Urinary bladder (tissue), 4 donors: ENCODE measurements around the gene RND1. TPM values are rescaled to one million over a fixed set of nuclear protein-coding genes. Genes with fewer than 3 reads are reported as not detected.
"Not testable (repeated sequence)": the region's sequence is repeated elsewhere in the genome, so short reads cannot be mapped to it uniquely, and the experiment has no call there.

Experiments
- DNase-seq: peaks from one replicate; pipeline ENCODE4 v3.0.0-alpha.2; 2015; ENCODE audit errors: extremely low spot score
- H3K27ac ChIP-seq: one replicate; pipeline ENCODE4 v1.5.1; 2013; ENCODE audit warnings: low read depth, mild to moderate bottlenecking, moderate library complexity
- H3K36me3 ChIP-seq: one replicate; pipeline ENCODE4 v1.6.1; 2013; ENCODE audit warnings: mild to moderate bottlenecking, moderate library complexity; ENCODE audit not compliant: insufficient read depth
- H3K4me1 ChIP-seq: one replicate; pipeline ENCODE4 v1.6.1; 2013; ENCODE audit warnings: mild to moderate bottlenecking, moderate library complexity; ENCODE audit not compliant: insufficient read depth
- H3K4me3 ChIP-seq: one replicate; pipeline ENCODE4 v1.5.1; 2013; ENCODE audit warnings: low read depth, low read length
- WGBS: extraction: QIAGEN DNeasy Blood & Tissue Kit; methylation state at CpG from one replicate; pipeline ENCODE4 v1.1.7; 2013; 5-methylcytosine and 5-hydroxymethylcytosine counted together
- polyA plus RNA-seq: library from polyadenylated mRNA; stranded (reverse); fragments of 200-250 nt; gene quantifications from one replicate; pipeline ENCODE4 v1.2.3, GENCODE V29; 2013
- total RNA-seq: library from RNA; depleted of rRNA; stranded (reverse); fragments of >200 nt; gene quantifications from one replicate; pipeline ENCODE4 v1.2.3, GENCODE V29; 2014
- donor health status: healthy with polysubstance abuse.
- donor health status: healthy.

RND1 gene
- total and polyA plus RNA-seq, 2 donors, result 0.53 to 1.8 TPM

DNA sequence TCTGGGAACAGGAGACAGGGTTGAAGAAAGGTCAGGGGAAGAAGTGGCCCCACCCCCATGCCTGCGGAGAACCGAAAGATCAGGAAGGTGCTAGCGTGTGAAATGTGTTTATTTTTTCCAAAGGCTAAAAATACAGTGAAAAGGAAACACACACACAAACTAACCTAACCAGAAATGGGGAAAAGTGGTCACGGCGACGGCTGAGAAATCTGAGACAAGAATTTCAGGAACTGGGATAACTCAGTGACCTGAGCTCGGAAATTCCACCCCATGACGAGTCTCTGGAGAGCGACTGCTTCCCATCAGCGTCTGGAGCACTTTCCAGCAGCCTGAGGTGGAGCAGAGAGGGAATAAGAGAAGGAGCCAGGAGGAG, 16.6 kb upstream of the RND1 start:
- DNase-seq, result no peak
- H3K4me3 ChIP-seq, result no peak overlapping the region
- H3K27ac ChIP-seq, result no peak overlapping the region
- no peaks in the 10 kb centered on the region for H3K4me1 ChIP-seq
- no peaks in the 10 kb centered on the region for H3K36me3 ChIP-seq
- 10% methylated on average over 10 of the region's 10 CpGs for WGBS

DNA sequence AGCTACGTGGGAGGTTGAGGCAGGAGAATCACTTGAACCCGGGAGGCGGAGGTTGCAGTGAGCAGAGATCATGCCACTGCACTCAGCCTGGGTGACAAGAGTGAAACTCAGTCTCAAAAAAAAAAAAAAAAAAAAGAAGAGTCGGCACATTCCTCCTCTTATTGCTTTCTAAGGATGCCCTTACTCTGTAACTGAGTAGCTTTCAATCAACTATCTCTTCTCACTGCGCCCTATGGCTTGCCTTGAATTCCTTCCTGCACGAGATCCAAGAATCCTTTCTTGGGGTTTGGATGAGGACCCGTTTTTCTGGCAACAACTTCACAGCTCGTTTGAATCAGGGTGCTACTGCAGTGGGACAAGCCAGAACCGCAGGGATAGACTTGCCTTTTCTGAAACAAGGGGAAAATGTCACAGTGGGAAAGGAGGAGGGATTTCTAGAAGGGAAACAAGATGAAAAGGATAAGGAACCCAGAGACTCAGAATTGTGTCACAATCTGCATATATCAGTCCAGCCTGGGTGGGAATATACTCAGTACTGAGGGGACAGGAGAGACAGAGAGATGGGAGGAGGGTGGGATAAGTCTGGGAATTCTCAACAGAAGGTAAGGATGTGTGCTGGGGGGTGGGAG, 16.1 kb upstream of the RND1 start:
- DNase-seq, result no peak
- no peak overlapping the region for H3K4me3 ChIP-seq
- no peak overlapping the region for H3K27ac ChIP-seq
- 34% methylated on average over 9 of the region's 9 CpGs for WGBS
- H3K4me1 ChIP-seq, result no peaks in the 10 kb centered on the region
- no peaks in the 10 kb centered on the region for H3K36me3 ChIP-seq

DNA sequence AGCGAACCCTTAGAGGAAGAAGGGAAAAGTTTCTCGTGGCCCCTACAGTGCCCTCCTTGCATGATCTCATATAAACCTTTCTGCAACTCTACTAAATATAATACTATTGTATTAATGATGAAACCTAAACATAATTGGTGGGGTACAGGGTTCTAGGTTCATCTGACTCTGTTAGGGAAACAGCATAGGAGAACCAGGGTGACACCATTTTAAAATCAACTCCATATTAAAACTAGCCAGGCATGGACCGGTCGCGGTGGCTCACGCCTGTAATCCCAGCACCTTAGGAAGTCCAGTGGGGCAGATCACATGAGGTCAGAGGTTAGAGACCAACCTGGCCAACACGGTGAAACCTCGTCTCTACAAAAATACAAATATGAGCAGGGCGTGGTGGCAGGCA, 15.0 kb upstream of the RND1 start:
- no peak for DNase-seq
- no peak overlapping the region for H3K27ac ChIP-seq
- no peaks in the 10 kb centered on the region for H3K36me3 ChIP-seq
- H3K4me1 ChIP-seq, result no peaks in the 10 kb centered on the region
- H3K4me3 ChIP-seq, result no peak overlapping the region
- 81% methylated on average over 9 of the region's 9 CpGs for whole genome bisulfite sequencing

DNA sequence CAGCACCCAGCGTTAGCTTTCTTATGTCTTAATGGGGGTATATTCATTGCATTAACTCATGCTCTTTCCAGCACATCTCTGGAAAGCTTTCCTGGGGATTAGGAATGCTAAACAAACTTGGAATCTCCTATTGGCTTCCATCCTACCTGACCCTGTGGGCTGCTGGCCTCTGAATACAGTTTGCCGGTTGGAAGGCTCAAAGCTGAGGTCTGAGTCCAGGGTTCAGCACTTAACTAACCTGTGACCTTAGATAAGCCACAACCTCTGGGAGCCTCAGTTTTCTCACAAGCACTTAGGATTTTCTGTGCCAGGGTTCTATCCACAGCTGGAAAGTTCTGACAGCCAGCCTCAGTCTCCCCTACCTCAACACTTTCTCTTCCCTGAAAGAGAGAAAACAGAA, 12.9 kb upstream of the RND1 start:
- Histone ChIP-seq H3K27ac (no peak overlapping the region), H3K4me1 (no peaks in the 10 kb centered on the region), H3K36me3 (no peaks in the 10 kb centered on the region), H3K4me3 (no peak overlapping the region)
- WGBS, result 37% methylated on average over 2 of the region's 2 CpGs
- no peak for DNase-seq

DNA sequence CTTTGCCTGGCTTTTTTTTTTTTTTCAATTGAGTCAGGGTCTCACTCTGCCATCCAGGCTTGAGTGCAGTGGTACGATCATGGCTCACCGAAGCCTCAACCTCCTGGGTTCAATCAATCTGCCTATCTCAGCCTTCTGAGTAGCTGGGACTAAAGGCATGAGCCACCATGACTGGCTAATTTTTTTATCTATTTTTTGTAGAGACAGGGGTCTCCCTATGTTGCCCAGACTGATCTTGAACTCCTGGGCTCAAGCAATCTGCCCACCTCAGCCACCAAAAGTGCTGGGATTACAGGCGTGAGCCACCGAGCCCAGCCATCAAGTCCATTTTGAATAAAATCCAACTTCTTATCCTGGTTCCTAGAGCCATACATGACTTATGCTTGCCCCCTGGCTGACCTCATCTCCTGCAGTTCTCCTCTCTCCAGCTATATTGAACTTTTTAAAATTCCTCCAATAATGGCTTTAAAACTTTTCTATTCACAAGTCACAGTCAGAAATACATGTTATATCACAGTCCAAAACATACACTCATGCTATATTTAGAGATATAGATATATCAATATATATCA, 10.4 kb upstream of the RND1 start:
- no peak for DNase-seq
- 84% methylated on average over 4 of the region's 4 CpGs for WGBS
- Histone ChIP-seq H3K27ac (no peak overlapping the region), H3K4me3 (no peak overlapping the region), H3K36me3 (no peaks in the 10 kb centered on the region), H3K4me1 (no peaks in the 10 kb centered on the region)

DNA sequence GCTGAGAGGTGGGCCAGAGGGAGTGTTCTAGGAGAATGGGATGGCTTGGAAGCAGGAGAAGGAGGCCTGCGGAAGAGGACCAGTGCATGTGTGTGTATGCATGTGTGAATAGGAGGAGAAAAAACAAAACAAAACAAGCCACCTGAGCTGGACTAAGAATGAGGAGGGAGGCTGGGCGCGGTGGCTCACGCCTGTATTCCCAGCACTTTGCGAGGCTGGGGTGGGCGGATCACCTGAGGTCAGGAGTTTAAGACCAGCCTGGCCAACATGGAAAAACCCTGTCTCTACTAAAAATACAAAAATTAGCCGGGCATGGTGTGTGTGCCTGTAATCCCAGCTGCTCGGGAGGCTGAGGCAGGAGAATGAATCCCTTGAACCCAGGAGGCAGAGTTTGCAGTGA, 7.9 kb upstream of the RND1 start:
- DNase-seq, H3K4me3 ChIP-seq, H3K4me1 ChIP-seq, H3K36me3 ChIP-seq, H3K27ac ChIP-seq: not testable (repeated sequence)
- 86% methylated on average over 8 of the region's 8 CpGs for WGBS

DNA sequence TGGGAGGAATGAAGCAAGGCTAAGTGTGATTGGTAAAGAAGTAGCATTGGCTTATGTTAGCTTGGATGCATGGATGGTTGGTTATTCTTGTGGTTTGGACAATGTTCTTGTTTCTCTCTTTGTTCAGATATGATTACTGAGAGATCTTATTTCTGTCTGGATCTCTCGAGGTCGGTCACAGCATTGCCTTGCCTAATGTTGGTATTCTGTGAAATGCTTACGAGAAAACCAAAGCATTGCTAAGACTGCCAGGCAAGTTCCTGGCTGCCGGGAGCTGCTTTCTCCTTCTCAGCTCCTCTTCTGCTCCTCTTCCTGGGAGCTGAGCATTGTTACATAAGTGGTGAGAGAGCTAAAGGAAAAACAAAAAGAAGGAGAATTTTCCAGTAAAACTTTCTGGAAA, 7.4 kb upstream of the RND1 start:
- DNase-seq, result no peak
- Histone ChIP-seq H3K4me1 (no peaks in the 10 kb centered on the region), H3K27ac (no peak overlapping the region), H3K4me3 (no peak overlapping the region), H3K36me3 (no peaks in the 10 kb centered on the region)
- WGBS, result 75% methylated on average over 4 of the region's 4 CpGs

DNA sequence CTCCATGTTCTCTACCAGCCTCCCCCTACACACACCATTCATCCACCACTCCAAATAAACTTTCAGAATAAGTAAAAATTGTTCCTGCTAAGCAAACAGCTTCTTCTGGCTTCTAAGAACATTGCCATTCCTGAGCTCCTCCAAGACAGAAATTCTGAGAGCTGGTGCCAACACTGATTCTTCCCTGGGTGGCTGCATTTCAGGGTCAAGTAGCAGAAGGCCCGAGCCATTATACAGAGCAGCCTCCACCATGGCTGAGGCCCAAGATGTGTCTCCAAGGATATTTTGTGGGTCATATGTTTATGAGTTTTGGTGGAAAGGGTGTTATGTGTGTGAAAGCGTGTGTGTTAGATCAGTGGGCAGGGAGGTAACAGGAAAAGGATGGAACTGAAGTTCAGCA, 3.5 kb upstream of the RND1 start:
- DNase-seq, result no peak
- Histone ChIP-seq H3K27ac (no peak overlapping the region), H3K4me1 (no peaks in the 10 kb centered on the region), H3K36me3 (no peaks in the 10 kb centered on the region), H3K4me3 (no peak overlapping the region)
- WGBS, result 72% methylated on average over 2 of the region's 2 CpGs

DNA sequence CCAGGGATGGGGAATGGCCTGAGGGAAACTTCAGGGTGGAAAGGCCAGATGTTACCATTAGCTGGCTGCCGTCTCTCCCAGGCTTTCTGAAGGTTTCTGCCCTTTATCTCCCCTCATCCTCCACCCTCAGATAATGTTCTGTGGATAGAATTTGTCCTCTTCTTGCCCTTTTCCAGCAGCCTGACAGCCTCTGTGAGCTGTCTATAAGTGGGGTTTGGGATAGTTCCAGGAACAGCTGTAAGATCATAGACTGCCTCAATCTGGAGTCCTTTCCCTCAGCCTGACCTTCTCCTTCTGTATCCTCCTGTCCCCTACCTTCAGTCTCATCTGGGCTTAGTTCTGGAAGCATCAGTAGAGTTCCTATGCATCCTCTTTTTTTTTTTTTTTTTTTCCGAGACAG, 2.8 kb upstream of the RND1 start:
- Histone ChIP-seq H3K4me3 (no peak overlapping the region), H3K27ac (no peak overlapping the region), H3K4me1 (no peaks in the 10 kb centered on the region), H3K36me3 (no peaks in the 10 kb centered on the region)
- no peak for DNase-seq
- 77% methylated on average over 2 of the region's 2 CpGs for WGBS

DNA sequence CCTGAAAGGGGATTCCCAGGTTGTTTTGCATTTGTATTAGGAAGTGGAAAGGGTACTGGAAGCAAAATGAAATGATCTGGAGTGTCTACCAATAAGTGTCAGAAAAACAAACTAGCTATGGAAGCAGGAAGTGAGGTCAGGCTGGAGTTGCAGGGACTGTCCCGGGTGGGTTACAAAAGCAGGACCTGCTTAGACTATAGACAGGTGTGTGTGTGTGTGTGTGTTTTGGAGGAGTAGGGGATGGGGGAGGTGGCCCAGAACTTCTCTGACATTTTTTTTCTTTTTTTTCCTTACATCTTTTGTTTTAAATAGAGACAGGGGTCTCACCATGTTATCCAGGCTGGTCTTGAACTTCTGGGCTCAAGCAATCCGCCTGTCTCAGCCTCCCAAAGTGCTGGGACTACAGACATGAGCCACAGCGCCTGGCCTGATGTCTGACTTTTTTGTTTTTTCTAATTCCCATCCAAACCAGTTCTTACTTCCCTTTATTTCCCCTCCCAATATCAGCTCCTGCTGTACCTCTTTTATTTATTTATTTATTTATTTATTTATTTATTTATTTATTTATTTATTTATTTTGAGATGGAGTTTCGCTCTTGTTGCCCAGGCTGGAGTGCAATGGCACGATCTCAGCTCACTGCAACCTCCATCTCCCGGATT, 512 bp upstream of the RND1 start:
- Histone ChIP-seq H3K4me3 (peak overlapping the region; percentile 44), H3K27ac (no peak overlapping the region), H3K36me3 (no peaks in the 10 kb centered on the region), H3K4me1 (no peaks in the 10 kb centered on the region)
- DNase-seq, result no peak
- 74% methylated on average over 6 of the region's 6 CpGs for WGBS

DNA sequence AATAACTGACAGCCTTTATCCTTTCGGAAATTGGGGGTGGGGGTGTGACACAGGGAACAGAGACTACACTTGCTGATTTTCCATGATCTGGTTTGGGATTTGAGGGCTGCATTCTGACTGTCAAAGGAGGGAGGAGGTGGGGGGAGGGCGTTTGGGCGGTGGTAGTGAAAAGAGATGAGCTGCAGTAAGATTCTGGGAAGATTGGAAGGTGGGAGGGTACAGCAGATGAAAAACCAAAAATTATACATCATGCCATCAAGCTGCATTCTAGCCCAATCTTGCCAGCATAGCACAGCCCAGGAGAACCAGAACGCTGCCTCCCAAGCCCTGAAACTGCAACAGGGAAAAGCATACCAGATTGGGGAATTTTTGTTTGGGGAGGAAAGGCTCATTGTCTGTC, 2.4 kb downstream of the RND1 start:
- WGBS, result 60% methylated on average over 4 of the region's 4 CpGs
- Histone ChIP-seq H3K4me3 (no peak overlapping the region), H3K36me3 (no peaks in the 10 kb centered on the region), H3K4me1 (no peaks in the 10 kb centered on the region), H3K27ac (no peak overlapping the region)
- DNase-seq, result no peak

DNA sequence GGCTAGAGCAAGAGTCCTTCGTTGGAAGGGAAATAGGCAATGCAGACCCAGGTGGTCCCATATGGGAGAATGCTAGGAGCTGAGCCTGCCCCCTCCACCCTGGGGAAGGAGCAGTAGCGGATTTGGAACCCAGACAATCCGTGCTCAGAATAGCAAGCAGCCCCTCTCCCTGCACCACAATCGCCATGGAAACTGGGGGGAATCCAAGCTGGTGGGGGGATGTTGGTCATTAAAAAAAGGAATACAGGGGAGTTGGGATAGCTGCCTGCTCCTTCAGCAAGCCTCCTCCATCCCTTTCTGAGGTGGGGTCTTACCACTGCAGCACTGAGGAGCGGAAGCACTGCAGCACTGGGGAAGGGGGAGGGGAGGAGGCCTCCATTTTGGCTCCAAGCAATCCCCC, 2.9 kb downstream of the RND1 start:
- WGBS, result 56% methylated on average over 5 of the region's 5 CpGs
- H3K27ac ChIP-seq, result no peak overlapping the region
- no peaks in the 10 kb centered on the region for H3K4me1 ChIP-seq
- H3K4me3 ChIP-seq, result no peak overlapping the region
- DNase-seq, result no peak
- H3K36me3 ChIP-seq, result no peaks in the 10 kb centered on the region

DNA sequence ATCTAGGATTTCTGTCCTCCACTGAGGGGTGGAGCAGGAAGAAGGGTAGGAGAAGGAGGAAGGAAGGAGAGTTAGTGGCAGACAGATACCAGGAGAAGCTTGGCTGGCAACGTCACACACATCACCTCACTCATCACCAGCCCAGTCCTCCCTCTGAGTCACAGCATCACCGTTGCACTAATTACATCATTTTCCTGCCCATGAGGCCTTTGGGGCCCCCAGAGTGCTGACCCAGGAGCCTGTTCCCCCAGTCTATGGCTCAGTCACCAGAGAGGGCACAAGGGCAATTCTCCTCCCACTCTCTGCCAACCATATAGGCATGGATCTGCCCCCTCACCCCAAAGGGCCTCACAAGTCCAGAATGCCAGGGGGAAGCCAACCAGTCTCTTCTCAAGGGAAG, 4.6 kb downstream of the RND1 start:
- DNase-seq, result no peak
- H3K4me3 ChIP-seq, result no peak overlapping the region
- H3K4me1 ChIP-seq, result no peaks in the 10 kb centered on the region
- no peak overlapping the region for H3K27ac ChIP-seq
- 67% methylated on average over 2 of the region's 2 CpGs for WGBS
- no peaks in the 10 kb centered on the region for H3K36me3 ChIP-seq

DNA sequence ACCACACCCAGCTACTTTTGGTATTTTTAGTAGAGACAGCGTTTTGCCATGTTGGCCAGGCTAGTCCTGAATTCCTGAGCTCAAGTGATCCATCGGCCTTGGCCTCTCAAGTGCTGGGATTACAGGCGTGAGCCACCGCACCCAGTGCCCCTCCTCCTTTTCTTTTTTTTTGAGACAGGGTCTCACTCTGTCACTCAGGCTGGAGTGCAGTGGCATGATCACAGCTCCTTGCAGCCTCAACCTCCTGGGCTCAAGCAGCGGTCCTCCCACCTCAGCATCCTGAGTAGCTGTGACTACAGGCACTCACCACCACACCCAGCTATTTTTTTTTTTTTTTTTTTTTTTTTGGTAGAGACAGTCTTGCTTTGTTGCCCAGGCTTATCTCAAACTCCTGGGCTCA, 5.4 kb downstream of the RND1 start:
- 89% methylated on average over 5 of the region's 5 CpGs for WGBS
- H3K4me1 ChIP-seq, DNase-seq, H3K4me3 ChIP-seq, H3K27ac ChIP-seq, H3K36me3 ChIP-seq: not testable (repeated sequence)
